Measurements from ENCODE around the gene TRIP4. TPM values are rescaled to one million over a fixed set of nuclear protein-coding genes. Genes with fewer than 3 reads are reported as not detected.
"Not testable (repeated sequence)": the region's sequence is repeated elsewhere in the genome, so short reads cannot be mapped to it uniquely, and the experiment has no call there.

The TRIP4 gene
- total RNA-seq, 1 donor from 2014 or later = 27.5 TPM

DNA sequence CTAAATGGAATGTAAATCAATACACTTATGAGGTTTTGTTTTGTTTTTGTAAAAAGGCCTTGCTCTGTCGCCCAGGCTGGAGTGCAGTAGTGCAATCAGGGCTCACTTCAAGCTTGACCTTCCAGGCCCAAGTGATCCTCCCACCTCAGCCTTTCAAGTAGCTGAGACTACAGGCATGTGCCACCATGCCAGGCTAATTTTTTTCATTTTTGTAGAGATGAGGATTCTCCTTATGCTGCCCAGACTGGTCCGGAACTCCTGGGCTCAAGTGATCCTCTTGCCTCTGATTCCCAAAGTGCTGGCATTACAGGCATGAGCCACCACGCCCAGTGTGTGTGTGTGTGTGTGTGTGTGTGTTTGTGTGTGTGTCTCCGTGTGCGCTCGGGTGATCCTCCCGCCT, 1.3 kb upstream of the TRIP4 start:
- TF ChIP-seq, protein P1, sequence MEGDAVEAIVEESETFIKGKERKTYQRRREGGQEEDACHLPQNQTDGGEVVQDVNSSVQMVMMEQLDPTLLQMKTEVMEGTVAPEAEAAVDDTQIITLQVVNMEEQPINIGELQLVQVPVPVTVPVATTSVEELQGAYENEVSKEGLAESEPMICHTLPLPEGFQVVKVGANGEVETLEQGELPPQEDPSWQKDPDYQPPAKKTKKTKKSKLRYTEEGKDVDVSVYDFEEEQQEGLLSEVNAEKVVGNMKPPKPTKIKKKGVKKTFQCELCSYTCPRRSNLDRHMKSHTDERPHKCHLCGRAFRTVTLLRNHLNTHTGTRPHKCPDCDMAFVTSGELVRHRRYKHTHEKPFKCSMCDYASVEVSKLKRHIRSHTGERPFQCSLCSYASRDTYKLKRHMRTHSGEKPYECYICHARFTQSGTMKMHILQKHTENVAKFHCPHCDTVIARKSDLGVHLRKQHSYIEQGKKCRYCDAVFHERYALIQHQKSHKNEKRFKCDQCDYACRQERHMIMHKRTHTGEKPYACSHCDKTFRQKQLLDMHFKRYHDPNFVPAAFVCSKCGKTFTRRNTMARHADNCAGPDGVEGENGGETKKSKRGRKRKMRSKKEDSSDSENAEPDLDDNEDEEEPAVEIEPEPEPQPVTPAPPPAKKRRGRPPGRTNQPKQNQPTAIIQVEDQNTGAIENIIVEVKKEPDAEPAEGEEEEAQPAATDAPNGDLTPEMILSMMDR (IDR thresholded peaks at IDR 0.05) = no peak
- DNase-seq (no peak), ATAC-seq (no peak)
- H3K27ac ChIP-seq = no peak overlapping the region
- H3K4me1 ChIP-seq = peaks cover 14% of the 10 kb centered on the region
- H3K9me3 ChIP-seq = no peaks in the 10 kb centered on the region
- no peak overlapping the region for H3K4me3 ChIP-seq
- no peaks in the 10 kb centered on the region for H3K27me3 ChIP-seq
- no peaks in the 10 kb centered on the region for H3K36me3 ChIP-seq
- intact Hi-C loops (cut with DNase I) = no loop called here

DNA sequence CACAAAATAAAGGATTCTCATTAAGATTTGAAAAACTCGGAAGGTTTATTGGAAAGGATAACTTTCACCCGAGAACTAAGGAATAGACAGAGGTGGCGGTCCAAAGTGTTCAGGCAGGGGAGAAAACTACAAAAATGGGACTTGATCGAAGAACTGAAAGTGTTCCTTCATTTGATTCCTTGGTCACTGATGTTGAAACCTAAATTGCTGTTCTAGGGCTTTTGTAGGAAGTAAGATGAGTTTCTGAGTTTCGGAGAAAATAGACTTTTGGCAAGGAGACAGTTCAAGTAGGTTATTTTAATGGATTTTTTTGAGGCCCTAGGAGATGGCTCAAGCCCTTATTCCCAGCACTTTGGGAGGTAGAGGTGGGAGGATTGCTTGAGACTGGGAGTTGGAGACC, 1.4 kb downstream of the TRIP4 start:
- H3K27ac ChIP-seq = no peak overlapping the region
- H3K9me3 ChIP-seq = no peaks in the 10 kb centered on the region
- peaks cover 10% of the 10 kb centered on the region for H3K4me1 ChIP-seq
- H3K27me3 ChIP-seq = no peaks in the 10 kb centered on the region
- no peak for ATAC-seq
- H3K36me3 ChIP-seq = peaks cover 15% of the 10 kb centered on the region
- TF ChIP-seq, protein P1 (IDR thresholded peaks at IDR 0.05) = no peak
- H3K4me3 ChIP-seq = no peak overlapping the region
- intact Hi-C loops (cut with DNase I) = no loop called here
- no peak for DNase-seq

DNA sequence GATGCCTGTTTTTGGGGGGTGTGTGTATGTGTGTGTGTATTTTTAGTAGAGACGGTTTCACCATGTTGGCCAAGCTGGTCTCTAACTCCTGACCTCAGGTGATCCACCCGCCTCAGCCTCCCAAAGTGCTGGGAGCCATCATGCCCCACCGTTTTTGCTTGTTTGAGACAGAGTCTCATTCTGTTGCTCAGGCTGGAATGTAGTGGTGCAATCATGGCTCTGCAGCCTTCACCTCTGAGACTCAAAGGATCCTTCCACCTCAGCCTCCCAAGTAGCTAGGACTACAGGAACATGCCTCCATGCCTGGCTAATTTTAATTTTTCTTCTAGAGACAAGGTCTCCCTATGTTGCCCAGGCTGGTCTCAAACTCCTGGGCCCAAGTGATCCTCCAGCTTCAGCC, 4.8 kb downstream of the TRIP4 start:
- DNase-seq; ATAC-seq; H3K27ac ChIP-seq; H3K9me3 ChIP-seq; H3K27me3 ChIP-seq; H3K4me1 ChIP-seq; intact Hi-C loops (cut with DNase I); H3K4me3 ChIP-seq: not testable (repeated sequence)
- H3K36me3 ChIP-seq = peaks cover 48% of the 10 kb centered on the region

DNA sequence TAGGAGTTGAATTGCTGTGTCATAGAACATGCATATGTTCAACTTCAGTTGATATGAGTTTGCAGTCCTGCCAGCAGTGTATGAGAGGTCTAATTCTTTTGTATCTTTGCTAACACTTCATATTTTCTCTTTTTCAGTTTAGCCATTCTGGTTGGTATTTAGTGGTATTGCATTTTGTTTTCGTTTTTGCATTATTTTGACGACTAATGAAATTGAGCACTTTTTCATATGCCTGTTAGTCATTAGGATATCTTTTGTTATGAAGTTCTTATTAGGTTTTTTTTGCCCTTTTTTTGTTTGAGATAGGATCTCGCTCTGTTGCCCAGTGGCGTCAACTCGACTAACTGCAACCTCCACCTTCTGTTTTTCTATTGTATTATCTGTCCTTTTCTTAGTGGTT, 9.2 kb downstream of the TRIP4 start:
- H3K36me3 ChIP-seq = peaks cover 91% of the 10 kb centered on the region
- intact Hi-C loops (cut with DNase I) = no loop called here

DNA sequence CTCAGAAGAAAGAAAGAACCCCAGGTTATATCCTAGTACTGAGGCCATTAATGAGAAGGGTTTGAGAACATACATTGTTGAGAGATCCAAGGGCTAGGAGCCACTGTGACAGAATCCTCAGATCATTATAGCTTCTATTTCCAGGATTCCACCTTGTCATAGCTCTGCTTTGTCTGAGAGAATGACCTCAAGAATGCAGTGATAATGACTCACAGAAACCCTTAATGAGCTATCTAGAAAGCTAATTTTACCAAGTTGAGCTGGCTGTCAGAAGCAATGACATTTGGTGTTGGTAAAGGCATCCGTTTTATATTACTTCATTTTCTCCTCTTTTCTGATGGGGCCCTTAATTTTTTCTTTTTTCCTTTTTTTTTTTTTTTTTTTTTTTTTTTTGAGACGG, 10.9 kb downstream of the TRIP4 start:
- TF ChIP-seq, protein P1 (IDR thresholded peaks at IDR 0.05) = no peak
- peaks cover 98% of the 10 kb centered on the region for H3K36me3 ChIP-seq
- no peaks in the 10 kb centered on the region for H3K4me1 ChIP-seq
- H3K9me3 ChIP-seq = no peaks in the 10 kb centered on the region
- no peak overlapping the region for H3K4me3 ChIP-seq
- ATAC-seq (no peak), DNase-seq (no peak)
- no peaks in the 10 kb centered on the region for H3K27me3 ChIP-seq
- no peak overlapping the region for H3K27ac ChIP-seq
- intact Hi-C loops (cut with DNase I) = no loop called here

More for the DNA sequence above, 9.2 kb downstream of the TRIP4 start:
- H3K4me1 ChIP-seq = no peaks in the 10 kb centered on the region
- TF ChIP-seq, protein P1 (IDR thresholded peaks at IDR 0.05) = no peak
- no peaks in the 10 kb centered on the region for H3K9me3 ChIP-seq
- no peak overlapping the region for H3K4me3 ChIP-seq
- DNase-seq (no peak), ATAC-seq (no peak)
- no peaks in the 10 kb centered on the region for H3K27me3 ChIP-seq
- no peak overlapping the region for H3K27ac ChIP-seq

DNA sequence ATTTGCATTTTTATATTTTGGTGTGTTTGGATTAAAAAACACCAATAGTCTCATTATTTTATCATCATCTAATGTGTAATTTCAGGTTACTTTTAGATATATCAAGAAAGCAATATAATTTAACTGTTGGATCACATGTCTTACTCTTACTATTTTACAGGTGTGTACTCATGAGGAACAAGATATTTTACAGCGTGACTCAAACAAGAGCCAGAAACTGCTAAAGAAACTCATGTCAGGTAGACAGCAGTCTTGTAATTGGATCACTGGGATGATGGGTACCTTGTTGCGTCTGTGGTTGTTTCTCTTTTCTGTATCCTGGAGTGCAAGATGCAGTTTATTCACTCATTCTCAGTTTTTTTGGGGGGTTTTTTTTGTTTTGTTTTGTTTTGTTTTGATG, 12.9 kb downstream of the TRIP4 start:
- ATAC-seq (no peak), DNase-seq (no peak)
- peaks cover 99% of the 10 kb centered on the region for H3K36me3 ChIP-seq
- no peaks in the 10 kb centered on the region for H3K27me3 ChIP-seq
- intact Hi-C loops (cut with DNase I) = no loop called here
- H3K9me3 ChIP-seq = no peaks in the 10 kb centered on the region
- H3K4me1 ChIP-seq = no peaks in the 10 kb centered on the region
- TF ChIP-seq, protein P1 (IDR thresholded peaks at IDR 0.05) = no peak
- H3K27ac ChIP-seq = no peak overlapping the region
- H3K4me3 ChIP-seq = no peak overlapping the region
